GM12878 (cell line): ENCODE measurements around the gene TRHDE.

Source experiments
- EZH2 ChIP-seq: IDR thresholded peaks from 2 replicates; pipeline ENCODE4 v1.6.1; 2012; ENCODE audit warnings: low read depth, mild to moderate bottlenecking, control low read depth, inconsistent platforms, low read length, borderline replicate concordance; ENCODE audit not compliant: control insufficient read depth
- MXI1 ChIP-seq: fragments of 150-350 bp; IDR thresholded peaks from 2 replicates; pipeline ENCODE4 v1.6.1; 2011; ENCODE audit warnings: low read depth, mild to moderate bottlenecking, inconsistent platforms, low read length, improper control_type of control experiment
- POLR2A ChIP-seq: IDR thresholded peaks from 2 replicates; pipeline ENCODE4 v1.6.1; 2011; ENCODE audit warnings: low read depth, mild to moderate bottlenecking, low read length
- POLR2AphosphoS5 ChIP-seq: IDR thresholded peaks from 2 replicates; pipeline ENCODE4 v1.6.1; 2011; ENCODE audit warnings: mild to moderate bottlenecking, low read length, inconsistent platforms
- RAD21 ChIP-seq: IDR thresholded peaks from 2 replicates; pipeline ENCODE4 v1.6.1; 2011; ENCODE audit warnings: mild to moderate bottlenecking, low read depth, low read length, moderate library complexity; ENCODE audit not compliant: insufficient read depth
- SMC3 ChIP-seq: IDR thresholded peaks from 2 replicates; pipeline ENCODE4 v1.6.1; 2011; ENCODE audit warnings: low read length, improper control_type of control experiment, borderline replicate concordance
- USF1 ChIP-seq: IDR thresholded peaks from 2 replicates; pipeline ENCODE4 v1.6.1; 2011; ENCODE audit warnings: borderline replicate concordance, low read depth, mild to moderate bottlenecking, moderate library complexity, mixed read lengths, low read length; ENCODE audit not compliant: insufficient read depth; ENCODE audit errors: extremely low read length
- ZNF217 ChIP-seq: fragments of 450-650 bp; IDR thresholded peaks from 2 replicates; pipeline ENCODE4 v1.6.1; 2017; ENCODE audit warnings: antibody characterized with exemption, mild to moderate bottlenecking
- TF ChIP-seq, protein P1 (sequence below): IDR thresholded peaks from 2 replicates; pipeline ENCODE4 v1.6.1; 2012; ENCODE audit warnings: low read depth, low read length, improper control_type of control experiment

DNA sequence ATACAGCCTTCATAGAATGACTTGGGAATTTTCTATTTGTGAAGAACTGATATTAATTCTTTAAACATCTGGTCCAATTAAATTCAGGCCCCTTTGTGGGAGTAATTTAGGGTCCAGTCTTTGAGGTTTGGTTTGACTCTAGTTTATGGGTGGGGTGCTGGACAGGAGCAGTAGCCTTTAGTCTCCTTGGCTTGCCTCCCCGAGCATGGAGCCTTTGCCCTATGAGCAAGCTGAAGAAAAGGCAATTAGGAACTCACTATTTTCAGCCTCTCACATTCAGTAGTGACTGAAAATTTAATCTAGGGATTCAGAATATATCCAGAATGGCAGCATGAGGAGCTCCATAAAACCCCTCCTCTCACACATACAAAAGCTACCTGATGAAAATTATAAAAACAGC, 161.1 kb downstream of the TRHDE start:
- TF ChIP-seq POLR2A (no peak), ZNF217 (no peak), RAD21 (no peak), POLR2AphosphoS5 (no peak), SMC3 (no peak), MXI1 (no peak), USF1 (no peak), EZH2 (no peak)
- TF ChIP-seq, protein P1, sequence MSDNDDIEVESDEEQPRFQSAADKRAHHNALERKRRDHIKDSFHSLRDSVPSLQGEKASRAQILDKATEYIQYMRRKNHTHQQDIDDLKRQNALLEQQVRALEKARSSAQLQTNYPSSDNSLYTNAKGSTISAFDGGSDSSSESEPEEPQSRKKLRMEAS: no peak
